Measurements from ENCODE around the gene PECR.
A peak's percentile ranks its signal among the peaks of the same experiment; 100 is the strongest.

PECR gene

GRCh38 chr2:216081487-216082116, at the start of gene PECR, which contains the start of gene TMEM169:
TSS of gene PECR (minus strand) at chr2:216081809. CDS start at chr2:216081741, 68 bp downstream.
TSS of gene TMEM169 (plus strand) at chr2:216081919. CDS start at chr2:216095964, 14,045 bp downstream.
- DNase-seq (ENCODE audit: low spot score) = peak; percentile 92

- DNase-seq (ENCODE audit: low spot score) = no peak
These were observed 48.9 kb upstream of the PECR start for GRCh38 chr2:216130346-216130971.

- no peak for DNase-seq (ENCODE audit: low spot score)
These were observed 45.3 kb upstream of the PECR start for GRCh38 chr2:216126943-216127342.

- DNase-seq (ENCODE audit: low spot score) = no peak
These were observed 39.6 kb upstream of the PECR start for GRCh38 chr2:216121255-216121654.

GRCh38 chr2:216119986-216120385, 38.4 kb upstream of the PECR start:
- no peak for DNase-seq (ENCODE audit: low spot score)

- no peak for DNase-seq (ENCODE audit: low spot score)
These were observed 37.5 kb upstream of the PECR start for GRCh38 chr2:216119146-216119545.

GRCh38 chr2:216118474-216118873, 36.9 kb upstream of the PECR start:
- no peak for DNase-seq (ENCODE audit: low spot score)

GRCh38 chr2:216117561-216118340, 36.1 kb upstream of the PECR start:
- no peak for DNase-seq (ENCODE audit: low spot score)

- no peak for DNase-seq (ENCODE audit: low spot score)
These were observed 34.8 kb upstream of the PECR start for GRCh38 chr2:216116418-216116817.

GRCh38 chr2:216114714-216115531, 33.3 kb upstream of the PECR start:
- DNase-seq (ENCODE audit: low spot score) = peak; percentile 99

- no peak for DNase-seq (ENCODE audit: low spot score)
These were observed 32.7 kb upstream of the PECR start for GRCh38 chr2:216114382-216114713.

GRCh38 chr2:216113572-216113971, 32.0 kb upstream of the PECR start:
- no peak for DNase-seq (ENCODE audit: low spot score)

- no peak for DNase-seq (ENCODE audit: low spot score)
These were observed 31.3 kb upstream of the PECR start for GRCh38 chr2:216112926-216113325.

GRCh38 chr2:216111122-216111521, 29.5 kb upstream of the PECR start:
- no peak for DNase-seq (ENCODE audit: low spot score)

GRCh38 chr2:216110620-216111019, 29.0 kb upstream of the PECR start:
- DNase-seq (ENCODE audit: low spot score) = no peak

- DNase-seq (ENCODE audit: low spot score) = no peak
These were observed 28.5 kb upstream of the PECR start for GRCh38 chr2:216109962-216110614.

GRCh38 chr2:216108967-216109921, 27.6 kb upstream of the PECR start, which contains the start of gene XRCC5:
TSS of gene XRCC5 (plus strand) at chr2:216109348. CDS start at chr2:216109437, 89 bp downstream.
- peak; percentile 99 for DNase-seq (ENCODE audit: low spot score)

GRCh38 chr2:216108310-216108966, 26.8 kb upstream of the PECR start:
- DNase-seq (ENCODE audit: low spot score) = peak; percentile 58

- DNase-seq (ENCODE audit: low spot score) = peak; percentile 82
These were observed 26.2 kb upstream of the PECR start for GRCh38 chr2:216107760-216108159.

GRCh38 chr2:216107320-216107719, 25.7 kb upstream of the PECR start:
- DNase-seq (ENCODE audit: low spot score) = no peak

Data from ecto neural progenitor cell (in vitro differentiated cells).